Stimulated activated naive B cell treated with anti-CD40 and anti-IgM and Interleukin-4, amounts not matched to agents 10 μg/mL and 1 μg/mL and 100 μg/mL, for 72 hours (primary cell): ENCODE measurements around the gene SP4.

ENCODE experiments used
- ATAC-seq, 2 donors: fragments of 150-1000 bp; cut with Tn5 transposase; replicated peaks; 2 replicates each; pipeline ENCODE4 v1.10.0; 2021; ENCODE audit warnings: moderate library complexity in 1 of 2
- DNase-seq: peaks from one replicate; pipeline ENCODE4 v3.0.0; 2021
- H3K27ac Mint-ChIP-seq: one replicate; pipeline ENCODE4 v1.8.0; 2022; ENCODE audit warnings: mild to moderate bottlenecking, mixed read lengths
- H3K27me3 Mint-ChIP-seq, 2 donors: one replicate each; pipeline ENCODE4 v1.8.0; 2022; ENCODE audit warnings: mixed read lengths in 2 of 2
- H3K36me3 Mint-ChIP-seq, 2 donors: one replicate each; pipeline ENCODE4 v1.8.0; 2022; ENCODE audit warnings: mixed read lengths in 2 of 2, mild to moderate bottlenecking in 1 of 2
- H3K4me1 Mint-ChIP-seq, 2 donors: one replicate each; pipeline ENCODE4 v1.8.0; 2022; ENCODE audit warnings: mixed read lengths in 2 of 2, mild to moderate bottlenecking in 1 of 2
- H3K4me3 Mint-ChIP-seq, 2 donors: one replicate each; pipeline ENCODE4 v1.8.0; 2022; ENCODE audit warnings: mild to moderate bottlenecking in 2 of 2, mixed read lengths in 2 of 2, moderate library complexity in 1 of 2
- H3K9me3 Mint-ChIP-seq, 2 donors: one replicate each; pipeline ENCODE4 v1.8.0; 2022; ENCODE audit warnings: mixed read lengths in 2 of 2, mild to moderate bottlenecking in 1 of 2

Gene SP4

DNA sequence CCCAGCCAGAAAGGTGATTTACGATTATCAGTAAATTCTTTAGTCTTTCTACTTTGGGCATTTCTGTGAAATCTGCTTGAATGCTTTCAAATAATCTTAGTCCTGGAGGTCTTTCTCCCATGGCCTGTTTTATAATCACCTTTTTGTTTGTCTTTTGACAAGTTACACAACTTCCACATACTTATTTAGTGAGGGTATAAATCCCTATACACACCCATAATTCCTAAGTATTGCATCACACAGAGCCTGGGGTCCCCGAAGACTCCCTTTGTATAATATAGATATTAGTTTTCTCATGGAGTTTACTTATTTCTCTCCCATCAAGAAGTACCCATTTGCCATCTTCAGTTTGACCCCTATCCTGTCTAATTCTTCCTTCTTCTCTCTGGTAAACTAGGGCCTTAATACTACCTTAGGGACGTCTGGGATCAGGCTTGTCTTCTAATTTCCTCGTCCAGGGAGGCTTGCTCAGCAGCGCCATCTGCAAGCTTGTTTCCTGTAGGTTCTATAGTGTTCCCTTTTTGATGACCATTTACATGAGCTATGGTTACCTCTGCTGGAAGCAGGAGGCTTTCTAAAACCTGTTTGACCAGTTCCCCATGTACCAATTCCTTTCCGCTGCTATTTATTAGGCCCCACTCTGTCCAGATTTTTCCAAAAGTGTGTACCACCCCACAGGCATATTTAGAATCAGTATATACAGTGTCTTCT is 123.1 kb downstream of the SP4 start:
- Mint-ChIP-seq H3K9me3 (no peaks in the 10 kb centered on the region), H3K27me3 (peaks cover 9 to 14% of the 10 kb centered on the region in 2 donors), H3K27ac (no peak overlapping the region), H3K4me1 (no peaks in the 10 kb centered on the region), H3K4me3 (no peak overlapping the region), H3K36me3 (no peaks in the 10 kb centered on the region)
- DNase-seq (no peak), ATAC-seq (no peak)

DNA sequence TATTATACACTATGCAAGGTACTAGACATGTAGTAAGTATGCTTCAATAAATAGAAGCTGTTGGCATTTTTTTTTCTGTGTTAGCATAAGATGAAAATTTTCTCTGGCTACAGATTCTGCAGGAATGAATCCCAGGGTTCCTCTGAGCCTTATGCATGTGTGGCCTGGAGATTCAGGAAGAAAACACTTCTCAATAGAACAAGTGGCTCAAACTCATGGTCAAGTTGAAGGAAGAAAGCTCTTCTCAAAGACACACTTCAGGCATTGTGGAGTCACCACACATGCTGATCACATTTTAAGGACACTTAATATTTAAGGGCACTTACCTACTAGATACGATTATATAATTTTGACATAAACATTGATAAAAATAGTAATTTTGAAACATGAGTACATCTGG is 134.5 kb downstream of the SP4 start:
- ATAC-seq (no peak), DNase-seq (no peak)
- H3K36me3 Mint-ChIP-seq: no peaks in the 10 kb centered on the region
- peaks cover 4 to 9% of the 10 kb centered on the region in 2 donors for H3K27me3 Mint-ChIP-seq
- no peak overlapping the region for H3K27ac Mint-ChIP-seq
- H3K4me3 Mint-ChIP-seq: no peak overlapping the region
- no peaks in the 10 kb centered on the region for H3K4me1 Mint-ChIP-seq
- H3K9me3 Mint-ChIP-seq: no peaks in the 10 kb centered on the region
